ENCODE data around the gene CCDC149. TPM values are rescaled to one million over a fixed set of nuclear protein-coding genes. Genes with fewer than 3 reads are reported as not detected.
"Not testable (repeated sequence)": the region's sequence is repeated elsewhere in the genome, so short reads cannot be mapped to it uniquely, and the experiment has no call there.

CCDC149 gene
- total RNA-seq, 1 experiment from 2014 or later, result 0.92 TPM

DNA sequence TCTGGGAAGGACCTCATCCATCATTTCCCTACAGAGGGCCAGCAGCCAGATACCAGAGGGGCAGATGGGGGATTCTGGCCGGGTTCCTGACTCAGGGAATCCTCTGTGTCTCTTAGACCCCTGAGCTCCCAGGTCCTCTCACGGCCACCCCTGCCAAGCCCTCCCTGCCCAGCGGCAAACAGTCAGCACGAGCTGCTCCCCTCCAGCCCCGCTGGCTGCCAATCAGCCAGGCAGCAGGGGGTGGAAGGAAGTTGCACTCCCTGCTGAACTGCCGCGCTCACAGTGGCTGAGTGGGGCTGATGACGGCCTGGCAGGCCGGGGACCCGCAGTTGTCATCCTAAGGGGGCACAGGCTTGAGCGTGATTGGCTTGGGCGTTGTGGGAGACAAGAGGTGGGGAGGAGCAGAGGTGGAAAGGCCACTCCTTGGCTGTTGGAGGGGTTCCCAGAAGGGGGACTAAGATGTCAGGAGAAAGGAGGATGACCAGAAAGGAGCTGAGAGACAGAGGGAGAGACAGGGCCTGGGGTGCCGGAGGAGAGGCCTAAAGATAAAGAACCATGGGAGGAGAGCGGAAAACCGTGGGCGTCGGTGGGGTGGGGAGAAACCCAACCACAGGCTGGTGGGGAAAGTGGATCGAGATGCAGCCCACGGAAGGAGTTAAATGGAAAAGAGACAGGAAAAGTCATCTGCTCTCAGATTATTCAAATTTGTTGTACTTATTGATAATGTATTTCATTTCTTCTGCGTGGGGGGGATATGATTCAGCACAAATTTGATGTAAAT lies 4.4 kb upstream of the CCDC149 start:
- no peak for DNase-seq (ENCODE audit: low spot score)

GRCh38 chr4:24915121-24915922 lies 2.5 kb upstream of the CCDC149 start:
- no peak for DNase-seq (ENCODE audit: low spot score)

GRCh38 chr4:24914460-24914859 lies 1.6 kb upstream of the CCDC149 start:
- no peak for DNase-seq (ENCODE audit: low spot score)

- DNase-seq (ENCODE audit: low spot score), result no peak
These were observed 260 bp upstream of the CCDC149 start for GRCh38 chr4:24913119-24913485.

DNA sequence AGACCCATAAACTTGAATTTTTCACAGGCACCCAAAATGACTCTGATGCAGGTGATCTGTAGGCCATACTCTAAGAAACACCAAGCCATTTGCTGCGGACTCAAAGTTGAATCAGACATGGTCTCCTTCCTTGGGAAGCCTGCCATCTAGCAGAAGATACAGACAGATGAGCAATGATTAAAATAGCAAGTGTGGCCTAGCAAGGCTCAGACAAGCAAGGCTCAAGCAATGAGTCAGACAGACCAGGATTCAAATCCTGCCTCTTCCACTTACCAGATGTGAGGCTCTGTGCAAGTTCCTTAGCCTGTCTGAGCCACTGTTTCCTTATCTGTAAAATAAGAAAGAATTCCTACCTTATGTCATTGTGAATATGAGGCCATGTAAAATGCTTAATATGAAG lies 2.3 kb downstream of the CCDC149 start:
- DNase-seq (ENCODE audit: low spot score), result no peak

DNA sequence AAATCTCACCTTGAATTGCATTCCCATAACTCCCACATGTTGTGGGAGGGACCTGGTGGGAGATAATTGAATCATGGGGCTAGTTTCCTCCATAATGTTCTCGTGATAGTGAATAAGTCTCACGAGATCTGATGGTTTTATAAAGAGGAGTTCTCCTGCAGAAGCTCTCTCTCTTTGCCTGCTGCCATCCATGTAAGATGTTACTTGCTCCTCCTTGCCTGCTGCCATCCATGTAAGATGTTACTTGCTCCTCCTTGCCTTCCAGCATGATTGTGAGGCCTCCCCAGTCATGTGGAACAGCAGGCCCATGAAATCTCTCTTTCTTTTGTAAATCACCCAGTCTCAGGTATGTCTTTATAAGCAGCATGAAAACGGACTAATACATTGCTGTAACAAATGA lies 3.2 kb downstream of the CCDC149 start:
- not testable (repeated sequence) for DNase-seq (ENCODE audit: low spot score)

GRCh38 chr4:24897639-24898038 lies 15.2 kb downstream of the CCDC149 start:
- no peak for DNase-seq (ENCODE audit: low spot score)

- DNase-seq (ENCODE audit: low spot score), result no peak
These were observed 15.9 kb downstream of the CCDC149 start for GRCh38 chr4:24896977-24897376.

GRCh38 chr4:24896056-24896455 lies 16.8 kb downstream of the CCDC149 start:
- no peak for DNase-seq (ENCODE audit: low spot score)

DNA sequence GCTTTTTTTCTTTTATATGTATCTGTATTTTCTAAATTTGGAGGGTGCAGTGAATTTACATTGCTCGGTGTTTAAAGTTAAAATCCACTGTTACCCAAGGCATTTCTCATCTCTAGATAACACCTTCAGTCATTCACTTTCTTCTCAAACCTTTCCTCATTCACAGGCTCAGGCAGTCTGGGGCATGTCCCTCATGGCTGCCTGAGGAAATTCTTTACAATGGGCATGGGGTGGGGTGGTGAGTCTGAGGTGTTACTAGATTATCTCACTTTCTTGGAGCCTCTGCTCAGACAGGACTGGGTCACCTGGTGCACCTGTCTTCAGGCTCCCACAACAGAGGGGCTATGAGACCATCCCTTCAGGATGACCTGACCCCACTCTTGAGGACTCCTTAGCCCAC lies 17.4 kb downstream of the CCDC149 start:
- DNase-seq (ENCODE audit: low spot score), result no peak

DNA sequence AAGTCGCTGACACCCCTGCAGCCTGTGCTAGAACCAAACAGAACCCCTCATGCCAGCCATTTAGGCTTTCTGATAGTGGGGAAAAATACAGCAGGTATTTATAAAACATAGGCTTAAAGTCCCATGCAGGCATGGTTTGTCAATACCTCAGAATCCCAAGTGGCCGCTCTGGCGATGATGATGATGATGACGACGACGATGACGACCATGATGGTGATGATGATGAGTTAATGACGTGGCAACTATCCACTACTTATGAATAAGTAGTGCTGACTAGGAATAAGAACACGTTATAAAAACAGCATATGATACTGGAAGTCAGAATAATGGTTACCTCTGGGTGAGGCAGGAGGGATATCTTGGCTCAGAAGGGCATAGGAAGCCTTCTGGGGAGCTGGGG lies 18.0 kb downstream of the CCDC149 start:
- no peak for DNase-seq (ENCODE audit: low spot score)

DNA sequence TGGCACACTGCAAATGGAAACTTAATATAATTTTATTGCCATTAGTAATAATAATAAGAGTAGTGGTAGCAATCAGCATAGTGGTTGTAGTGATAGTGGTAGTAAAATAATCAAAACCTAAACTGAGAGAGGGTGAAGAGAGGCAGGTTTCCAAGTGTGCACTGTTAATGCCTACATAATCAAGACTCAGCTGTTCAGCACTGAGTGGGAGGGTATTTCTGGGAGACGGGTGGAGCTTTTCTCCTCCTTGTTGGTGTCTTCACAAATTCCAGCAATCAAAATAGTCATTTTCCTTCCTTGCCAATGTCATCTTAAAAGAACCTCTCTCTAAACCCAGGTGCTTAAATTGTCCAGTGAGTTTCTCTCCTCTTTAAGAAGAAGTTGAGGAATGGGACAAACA lies 18.6 kb downstream of the CCDC149 start:
- DNase-seq (ENCODE audit: low spot score), result no peak

GRCh38 chr4:24892778-24893177 lies 20.1 kb downstream of the CCDC149 start:
- DNase-seq (ENCODE audit: low spot score), result no peak

DNA sequence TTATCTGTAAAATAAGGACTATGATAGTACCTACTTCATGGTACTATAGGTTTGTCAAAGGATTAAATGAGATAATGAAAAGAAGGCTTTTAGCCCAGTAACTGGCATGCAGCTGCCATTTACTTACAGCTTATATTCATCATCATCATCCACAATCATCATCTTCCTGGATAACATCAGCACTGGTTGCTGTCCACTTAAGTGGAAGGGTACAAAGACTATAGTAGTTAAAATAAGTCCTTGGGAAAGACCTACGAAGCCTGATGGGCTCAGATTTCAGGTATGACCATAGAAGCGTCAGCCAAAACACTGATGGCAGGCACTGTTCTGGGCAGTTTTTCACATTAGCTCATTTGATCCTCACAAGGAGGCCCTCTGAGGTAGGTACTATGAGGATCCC lies 20.6 kb downstream of the CCDC149 start:
- no peak for DNase-seq (ENCODE audit: low spot score)

DNA sequence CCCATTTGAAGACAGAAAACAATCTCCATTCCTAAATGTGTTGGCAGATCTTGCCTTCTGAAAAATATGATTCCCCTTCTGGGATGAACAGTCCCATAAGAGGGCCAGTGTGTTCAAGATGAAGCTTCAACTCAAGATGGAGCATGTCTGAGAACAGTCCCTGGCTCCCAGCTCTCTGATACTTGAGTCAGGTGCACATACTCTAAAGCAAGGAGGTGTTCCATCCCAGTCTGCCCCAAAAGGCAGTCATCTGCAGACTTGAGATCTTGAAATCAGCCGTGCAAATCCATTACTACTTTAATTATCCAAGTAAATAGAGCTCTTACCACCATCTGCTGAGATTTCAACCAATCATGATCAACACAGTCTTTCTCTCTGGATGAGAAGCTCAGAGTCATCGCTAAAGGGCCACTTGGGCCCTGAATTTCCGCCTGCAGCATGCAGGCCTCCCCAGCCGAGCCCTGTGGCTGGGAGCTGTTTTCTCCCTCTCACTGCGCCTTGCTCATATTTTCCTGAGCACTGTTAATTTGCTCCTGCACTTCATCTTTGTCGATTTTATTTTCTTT lies 22.2 kb downstream of the CCDC149 start:
- no peak for DNase-seq (ENCODE audit: low spot score)

DNA sequence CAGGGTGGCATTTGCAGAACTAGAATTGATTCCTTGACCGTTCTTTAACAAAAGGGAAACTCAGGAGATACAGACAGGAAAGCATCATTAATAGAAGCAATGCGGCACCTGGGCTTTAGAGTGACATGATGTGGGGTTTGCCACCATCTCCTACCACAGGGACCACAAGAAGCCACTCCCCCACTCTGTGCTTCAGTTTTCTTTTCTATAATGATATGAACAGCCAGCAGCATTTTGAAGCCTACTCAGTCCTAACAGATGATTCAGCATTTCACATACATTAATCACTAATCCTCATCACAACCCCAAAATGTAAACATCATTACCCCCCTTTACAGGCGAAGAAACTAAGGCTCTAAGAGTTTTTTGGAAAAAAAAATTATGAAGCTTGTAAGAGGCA lies 22.9 kb downstream of the CCDC149 start:
- no peak for DNase-seq (ENCODE audit: low spot score)

DNA sequence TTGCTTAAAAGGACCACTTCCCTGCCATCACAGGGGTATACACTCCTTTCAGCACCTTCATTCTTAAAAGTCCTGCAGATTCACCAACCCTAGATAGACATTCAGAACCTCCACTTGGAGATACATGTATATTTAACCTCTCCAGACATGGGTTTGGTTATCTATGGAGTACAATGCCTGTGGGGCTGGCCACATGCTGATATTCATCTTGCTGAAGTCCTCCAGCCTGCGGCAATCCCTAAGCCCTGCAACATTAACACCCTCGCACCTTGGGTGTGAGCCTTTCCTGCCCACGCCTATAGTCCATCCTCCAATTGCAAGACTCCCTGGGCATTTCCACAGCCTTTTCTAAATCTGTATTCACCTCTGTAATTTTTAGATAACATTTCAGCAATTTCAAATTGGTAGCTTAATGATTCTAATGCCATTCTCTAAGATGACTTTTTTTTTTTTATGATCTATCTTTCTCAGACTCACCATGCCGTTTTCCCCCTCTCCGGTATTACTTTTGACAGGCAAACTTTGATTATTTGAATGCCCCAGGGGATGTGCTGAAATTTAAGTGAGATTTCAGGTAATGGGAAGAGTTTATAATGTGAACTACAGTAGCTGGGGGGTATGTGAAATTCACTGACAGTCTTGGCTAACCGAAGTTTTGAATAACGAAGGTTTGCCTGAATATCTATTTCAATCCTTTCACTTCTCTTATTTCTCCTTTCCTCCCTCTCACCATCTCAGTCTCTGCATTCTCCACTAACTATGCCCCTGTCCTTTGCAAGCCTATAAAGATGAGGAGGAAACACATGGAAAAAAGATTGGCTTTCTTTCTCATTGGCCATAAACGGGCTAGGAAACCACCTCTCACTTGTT lies 24.1 kb downstream of the CCDC149 start:
- DNase-seq (ENCODE audit: low spot score), result no peak

- no peak for DNase-seq (ENCODE audit: low spot score)
These were observed 24.9 kb downstream of the CCDC149 start for GRCh38 chr4:24887881-24888430.

- DNase-seq (ENCODE audit: low spot score), result no peak
These were observed 26.2 kb downstream of the CCDC149 start for GRCh38 chr4:24886596-24886995.

DNA sequence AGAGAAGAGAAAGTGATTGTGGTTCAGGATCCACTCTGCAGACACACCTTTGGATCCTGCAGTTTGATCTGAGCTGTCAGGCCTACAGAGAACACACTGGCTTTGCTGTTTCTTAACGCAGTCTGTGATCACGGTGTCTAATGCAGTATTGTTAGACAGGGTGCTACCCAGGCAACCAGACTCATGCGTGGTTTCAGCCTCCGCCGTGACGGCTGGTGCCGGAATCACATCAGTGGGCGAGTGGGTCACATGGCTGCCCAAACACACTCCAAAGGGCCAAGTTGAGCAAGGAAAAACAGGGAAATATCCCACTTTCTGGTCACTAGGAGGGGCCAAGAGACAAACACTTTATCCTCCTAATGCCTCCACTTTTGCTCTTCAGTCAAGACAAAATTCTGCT lies 27.5 kb downstream of the CCDC149 start:
- DNase-seq (ENCODE audit: low spot score), result no peak

DNA sequence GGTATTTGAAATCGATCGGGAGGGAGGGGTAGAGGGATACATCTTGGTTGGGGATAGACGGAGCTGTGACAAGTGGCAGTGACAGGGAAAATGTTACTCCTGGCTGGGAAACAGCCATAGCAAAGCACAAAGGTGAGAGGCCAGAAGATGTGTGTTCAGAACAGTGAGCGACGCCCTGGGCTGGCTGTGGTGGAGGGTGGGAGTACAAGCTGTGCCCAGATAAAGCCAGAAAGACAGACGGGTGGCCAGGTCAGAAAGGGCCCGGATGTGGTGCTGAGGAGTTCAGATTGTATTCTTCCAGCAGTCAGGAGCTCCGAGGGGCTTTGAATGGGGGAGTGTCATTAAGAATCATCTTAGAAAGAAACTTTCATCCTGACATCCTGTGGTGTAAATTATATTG lies 27.9 kb downstream of the CCDC149 start:
- no peak for DNase-seq (ENCODE audit: low spot score)
